HuH-7 (cell line): ENCODE data around the gene POP4.

ENCODE experiments used
- DNase-seq: peaks from one replicate; pipeline ENCODE4 v3.0.0; 2011; ENCODE audit warnings: low spot score

The POP4 gene

GRCh38 chr19:29631450-29631849, 25.4 kb downstream of the POP4 start:
- no peak for DNase-seq

- DNase-seq: no peak
Observed at GRCh38 chr19:29634002-29634401, 27.9 kb downstream of the POP4 start.

- no peak for DNase-seq
Observed at GRCh38 chr19:29634423-29635130, 28.5 kb downstream of the POP4 start.

GRCh38 chr19:29635963-29636362, 29.9 kb downstream of the POP4 start:
- DNase-seq: no peak

- DNase-seq: no peak
Observed at GRCh38 chr19:29636553-29637360, 30.7 kb downstream of the POP4 start.

- DNase-seq: no peak
Observed at GRCh38 chr19:29639086-29639485, 33.0 kb downstream of the POP4 start.

- no peak for DNase-seq
Observed at GRCh38 chr19:29640231-29640630, 34.1 kb downstream of the POP4 start.

GRCh38 chr19:29641597-29641996, 35.5 kb downstream of the POP4 start:
- DNase-seq: no peak

- DNase-seq: no peak
Observed at GRCh38 chr19:29643361-29643935, 37.4 kb downstream of the POP4 start.

- DNase-seq: no peak
Observed at GRCh38 chr19:29644210-29644609, 38.1 kb downstream of the POP4 start.

- no peak for DNase-seq
Observed at GRCh38 chr19:29645491-29645867, 39.4 kb downstream of the POP4 start.

GRCh38 chr19:29645911-29646310, 39.8 kb downstream of the POP4 start:
- DNase-seq: no peak

GRCh38 chr19:29650772-29651387, 44.8 kb downstream of the POP4 start:
- DNase-seq: no peak

- DNase-seq: no peak
Observed at GRCh38 chr19:29651622-29652394, 45.7 kb downstream of the POP4 start.

GRCh38 chr19:29653398-29653797, 47.3 kb downstream of the POP4 start:
- DNase-seq: no peak

GRCh38 chr19:29655648-29656335, 49.7 kb downstream of the POP4 start:
- no peak for DNase-seq

GRCh38 chr19:29658221-29658991, 52.3 kb downstream of the POP4 start:
- no peak for DNase-seq

GRCh38 chr19:29660835-29661234, 54.8 kb downstream of the POP4 start:
- DNase-seq: no peak

GRCh38 chr19:29662278-29662603, 56.2 kb downstream of the POP4 start:
- no peak for DNase-seq

- DNase-seq: no peak
Observed at GRCh38 chr19:29662604-29663404, 56.7 kb downstream of the POP4 start.
